Peyer's patch (tissue), 4 donors: ENCODE results near the gene GRIK3. TPM values are rescaled to one million over a fixed set of nuclear protein-coding genes. Genes with fewer than 3 reads are reported as not detected.
"Not testable (repeated sequence)": the region's sequence is repeated elsewhere in the genome, so short reads cannot be mapped to it uniquely, and the experiment has no call there.

Source experiments
- DNase-seq, 3 donors: peaks; one replicate each; pipeline ENCODE4 v3.0.0-alpha.2; 2017 to 2019
- H3K27ac ChIP-seq, 4 donors: fragments of 200-600 bp; sonication (generic); one replicate each; pipeline ENCODE4 v1.5.1; 2016 to 2019
- H3K27me3 ChIP-seq, 2 donors: fragments of 200-600 bp; sonication (generic); one replicate each; pipeline ENCODE4 v1.5.1; 2019
- H3K36me3 ChIP-seq, 3 donors: fragments of 200-600 bp; sonication (generic); one replicate each; pipeline ENCODE4 v1.5.1; 2016 to 2019
- H3K4me1 ChIP-seq, 4 donors: fragments of 200-600 bp; sonication (generic); one replicate each; pipeline ENCODE4 v1.5.1; 2016 to 2019
- H3K4me3 ChIP-seq, 4 donors: fragments of 200-600 bp; sonication (generic); 1 replicate in 3 of 4; 2 replicates in 1 of 4; pipeline ENCODE4 v1.5.1; 2016 to 2019; ENCODE audit warnings: mild to moderate bottlenecking in 1 of 4
- H3K9me3 ChIP-seq, 4 donors: fragments of 200-600 bp; sonication (generic); one replicate each; pipeline ENCODE4 v1.5.1; 2016 to 2019; ENCODE audit warnings: mild to moderate bottlenecking in 1 of 4
- CTCF ChIP-seq, 6 experiments: fragments of 450-650 bp in 4 of 6; fragments of 200-600 bp in 2 of 6; sonication (generic) in 1 of 6; IDR thresholded peaks; one replicate each; pipeline ENCODE4 v1.5.1; 2017 to 2019; ENCODE audit warnings: antibody characterized with exemption in 6 of 6, mild to moderate bottlenecking in 3 of 6, moderate library complexity in 1 of 6
- POLR2A ChIP-seq, 2 donors: fragments of 450-650 bp; IDR thresholded peaks; one replicate each; pipeline ENCODE4 v1.5.1; 2017; ENCODE audit warnings: antibody characterized with exemption in 2 of 2, mild to moderate bottlenecking in 2 of 2, moderate library complexity in 2 of 2
- total RNA-seq, 4 donors: library from RNA; depleted of rRNA; stranded (reverse); fragments of >200 nt; gene quantifications; one replicate each; pipeline ENCODE4 v1.1.0, GENCODE V29; 2016

GRIK3 gene
- total RNA-seq, 4 donors from 2014 or later, result 0.18 to 0.83 (median 0.62) TPM

DNA sequence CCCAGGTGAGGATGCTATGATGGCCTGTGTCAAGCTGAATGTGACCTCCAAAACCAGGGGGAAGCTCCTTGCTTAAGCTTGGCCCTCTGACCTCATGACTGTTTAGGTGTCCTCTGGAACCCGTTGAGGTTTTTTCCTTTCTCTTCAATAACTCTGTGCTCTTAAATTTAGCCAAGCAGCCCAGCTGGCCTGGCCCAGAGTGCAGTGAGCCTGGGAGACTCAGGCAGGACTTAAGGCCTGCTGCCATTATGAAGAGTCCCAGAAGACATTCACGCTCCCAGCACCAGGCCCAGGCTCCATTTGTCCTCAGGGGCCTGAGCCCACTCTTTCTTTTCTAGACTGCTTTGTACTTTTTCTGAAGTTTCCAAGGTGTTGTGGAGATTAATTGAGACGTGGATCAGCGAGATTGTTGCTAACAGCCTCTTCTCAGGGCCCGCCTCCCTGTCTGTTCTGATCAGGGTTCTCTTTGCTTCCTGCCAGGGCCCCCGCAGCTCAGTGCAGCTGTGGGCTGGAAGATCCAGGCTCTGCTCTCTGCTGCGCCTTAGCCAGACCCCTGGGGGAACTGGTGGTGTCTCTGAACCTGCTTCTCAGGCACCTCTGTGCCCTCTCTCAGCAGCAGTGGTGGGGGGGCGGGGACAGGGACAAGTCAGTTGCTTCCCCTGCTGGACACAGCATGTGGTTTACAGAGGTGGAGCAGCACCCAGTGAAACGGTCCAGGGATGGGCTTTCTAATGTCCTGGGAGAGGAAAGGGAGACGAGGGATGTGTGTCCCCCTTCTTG is 124.2 kb downstream of the GRIK3 start:
- Histone ChIP-seq H3K27ac (no peak overlapping the region), H3K36me3 (no peaks in the 10 kb centered on the region), H3K4me3 (no peak overlapping the region), H3K4me1 (no peaks in the 10 kb centered on the region), H3K9me3 (no peaks in the 10 kb centered on the region), H3K27me3 (no peaks in the 10 kb centered on the region)
- DNase-seq, result no peak
- TF ChIP-seq POLR2A (IDR thresholded peaks at IDR 0.05), result no peak
- TF ChIP-seq CTCF (IDR thresholded peaks at IDR 0.05), result no peak

DNA sequence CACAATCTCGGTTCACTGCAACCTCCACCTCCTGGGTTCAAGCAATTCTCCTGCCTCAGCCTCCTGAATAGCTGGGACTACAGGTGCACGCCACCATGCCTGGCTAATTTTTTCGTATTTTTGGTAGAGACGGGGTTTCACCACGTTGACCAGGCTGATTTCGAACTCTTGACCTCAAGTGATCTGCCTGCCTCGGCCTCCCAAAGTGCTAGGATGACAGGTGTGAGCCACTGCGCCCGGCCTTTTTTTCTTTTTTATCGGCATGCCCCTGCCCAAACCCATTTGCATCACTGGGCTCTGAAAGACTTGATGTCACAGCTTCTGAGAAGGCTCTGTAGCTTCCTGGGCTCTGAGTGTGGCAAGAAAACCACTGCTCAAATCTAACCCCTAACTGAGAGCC is 125.0 kb downstream of the GRIK3 start:
- not testable (repeated sequence) for H3K27me3 ChIP-seq, H3K9me3 ChIP-seq, H3K4me3 ChIP-seq, H3K4me1 ChIP-seq, H3K27ac ChIP-seq, H3K36me3 ChIP-seq, DNase-seq

DNA sequence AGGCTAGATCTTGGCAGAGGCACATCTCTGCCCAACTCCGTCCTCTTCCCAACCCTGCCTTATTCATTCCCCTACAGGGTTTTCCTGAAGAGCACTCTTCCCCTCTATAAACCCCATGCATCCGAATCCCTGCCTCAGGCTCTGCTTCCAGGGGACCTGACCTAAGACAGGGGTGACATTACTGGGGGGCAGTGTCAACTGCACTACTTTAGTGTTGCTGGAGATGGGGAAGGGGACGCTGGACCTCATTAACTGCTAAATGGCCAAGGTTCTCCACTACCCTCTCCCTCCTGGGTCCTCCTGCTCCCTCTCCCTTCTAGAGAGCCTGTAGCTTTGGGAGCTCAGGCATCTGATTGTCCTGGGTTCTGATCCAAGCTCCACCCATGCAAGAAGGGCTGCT is 126.2 kb downstream of the GRIK3 start:
- no peak overlapping the region for H3K27ac ChIP-seq
- H3K4me3 ChIP-seq, result no peak overlapping the region
- no peak for TF ChIP-seq POLR2A (IDR thresholded peaks at IDR 0.05)
- no peak for TF ChIP-seq CTCF (IDR thresholded peaks at IDR 0.05)
- H3K27me3 ChIP-seq, result no peaks in the 10 kb centered on the region
- H3K9me3 ChIP-seq, result no peaks in the 10 kb centered on the region
- no peaks in the 10 kb centered on the region for H3K36me3 ChIP-seq
- no peak for DNase-seq
- H3K4me1 ChIP-seq, result no peaks in the 10 kb centered on the region

GRCh38 chr1:36906555-36906954 is 127.8 kb downstream of the GRIK3 start:
- Histone ChIP-seq H3K27me3 (no peaks in the 10 kb centered on the region), H3K36me3 (no peaks in the 10 kb centered on the region), H3K4me1 (no peaks in the 10 kb centered on the region), H3K27ac (no peak overlapping the region), H3K9me3 (no peaks in the 10 kb centered on the region), H3K4me3 (no peak overlapping the region)
- TF ChIP-seq CTCF (IDR thresholded peaks at IDR 0.05) (no peak), POLR2A (IDR thresholded peaks at IDR 0.05) (no peak)
- no peak for DNase-seq

DNA sequence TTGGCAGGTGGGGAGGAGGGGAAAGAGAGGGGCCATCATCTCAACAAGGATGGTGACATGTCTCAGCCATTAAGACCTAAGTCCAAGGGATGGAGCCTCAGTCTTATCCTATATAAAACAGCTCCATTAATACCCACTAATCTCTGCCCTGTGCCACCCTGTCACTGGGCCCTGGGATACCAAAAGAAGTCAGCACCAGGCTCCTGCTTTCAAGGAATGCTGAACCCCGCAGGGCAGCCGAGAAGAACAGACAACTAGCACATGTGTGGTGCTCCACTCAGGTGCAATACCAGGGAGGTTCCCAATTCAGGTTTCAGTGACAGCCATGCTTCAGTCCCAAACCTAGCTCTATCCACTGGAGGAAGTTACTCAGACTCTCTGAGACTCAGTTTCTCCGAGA is 128.4 kb downstream of the GRIK3 start:
- H3K9me3 ChIP-seq, result no peaks in the 10 kb centered on the region
- H3K4me3 ChIP-seq, result no peak overlapping the region
- H3K27ac ChIP-seq, result no peak overlapping the region
- H3K27me3 ChIP-seq, result no peaks in the 10 kb centered on the region
- TF ChIP-seq CTCF (IDR thresholded peaks at IDR 0.05) (no peak), POLR2A (IDR thresholded peaks at IDR 0.05) (no peak)
- no peak for DNase-seq
- H3K36me3 ChIP-seq, result no peaks in the 10 kb centered on the region
- no peaks in the 10 kb centered on the region for H3K4me1 ChIP-seq

- no peaks in the 10 kb centered on the region for H3K9me3 ChIP-seq
- H3K27ac ChIP-seq, result no peak overlapping the region
- TF ChIP-seq CTCF (IDR thresholded peaks at IDR 0.05), result no peak
- H3K4me1 ChIP-seq, result no peaks in the 10 kb centered on the region
- H3K27me3 ChIP-seq, result no peaks in the 10 kb centered on the region
- H3K36me3 ChIP-seq, result no peaks in the 10 kb centered on the region
- H3K4me3 ChIP-seq, result no peak overlapping the region
- DNase-seq, result no peak
These were observed 134.2 kb downstream of the GRIK3 start for GRCh38 chr1:36900128-36900527.

GRCh38 chr1:36897813-36898212 is 136.5 kb downstream of the GRIK3 start:
- not testable (repeated sequence) for H3K9me3 ChIP-seq, H3K36me3 ChIP-seq, H3K4me1 ChIP-seq, H3K27ac ChIP-seq, H3K27me3 ChIP-seq, H3K4me3 ChIP-seq, DNase-seq
